ENCODE results near the gene TULP1. TPM values are rescaled to one million over a fixed set of nuclear protein-coding genes. Genes with fewer than 3 reads are reported as not detected.

Gene TULP1
- total RNA-seq, 2 donors from 2014 or later = 0.27 TPM; not detected in 1

- Histone ChIP-seq H3K4me3 (no peak overlapping the region), H3K9me3 (no peaks in the 10 kb centered on the region), H3K27me3 (replicated peaks; ENCODE audit: insufficient read depth) (no peaks in the 10 kb centered on the region), H3K4me1 (replicated peaks) (no peaks in the 10 kb centered on the region), H3K36me3 (no peaks in the 10 kb centered on the region), H3K27ac (no peak overlapping the region)
- TF ChIP-seq POLR2AphosphoS5 (IDR thresholded peaks at IDR 0.05) (no peak), CTCF (IDR thresholded peaks at IDR 0.05) (no peak), POLR2A (IDR thresholded peaks at IDR 0.05) (no peak)
- peak; percentile 46 for DNase-seq (ENCODE audit: low spot score)
- intact Hi-C loops (cut with DNase I) = loop anchor here (5.0 kb wide), 1 partner anchor 36 kb away; no protein-coding TSS in a partner anchor
- 38% methylated on average over 7 of the region's 7 CpGs for WGBS
Measured at GRCh38 chr6:35448191-35448590, 64.5 kb downstream of the TULP1 start.

Small RNAs within 50 kb of the gene (microRNA-seq; reads per million reads assigned to microRNA genes)
- 0.42 reads per million for gene MIR7111

Small RNAs within 50 kb of the gene (small RNA-seq; reads per million reads assigned to genes)
- gene MIR7111 = 0 reads per million in 2 donors

Other genes with a start within 250 kb of the TULP1 start
- 10 to 100 TPM; 20.2 to 33.4 TPM for gene DEF6, start 215.1 kb downstream of the TULP1 start, total RNA-seq
- 10 to 100 TPM; 21.2 to 24.1 TPM for gene PPARD, start 170.3 kb downstream of the TULP1 start, total RNA-seq
- 10 to 100 TPM in 1 of 2 donors, 1 to 10 TPM in 1; 7.5 to 14.0 TPM for gene FANCE, start 60.6 kb downstream of the TULP1 start, total RNA-seq
- gene RPL10A, start 44.5 kb downstream of the TULP1 start, total RNA-seq = 1,000 to 10,000 TPM in 1 of 2 donors, 100 to 1,000 TPM in 1; 897 to 2,172 TPM
- 10 to 100 TPM; 34.1 to 41.1 TPM for gene TEAD3, start 15.8 kb downstream of the TULP1 start, total RNA-seq
- gene FKBP5, start 176.0 kb upstream of the TULP1 start, total RNA-seq = 100 to 1,000 TPM; 201 to 248 TPM
- gene ARMC12, start 224.1 kb upstream of the TULP1 start, total RNA-seq = 1 to 10 TPM; 1.7 to 4.4 TPM